GM19025 (cell line): Measurements from ENCODE around the gene PRKG1.
A peak's percentile ranks its signal among the peaks of the same experiment; 100 is the strongest.
"Not testable (repeated sequence)": the region's sequence is repeated elsewhere in the genome, so short reads cannot be mapped to it uniquely, and the experiment has no call there.

Source experiments
- ATAC-seq: cut with Tn5 transposase; IDR thresholded peaks from one replicate; pipeline ENCODE4 v1.9.1; 2021; ENCODE audit warnings: mild to moderate bottlenecking, low read depth, moderate library complexity; ENCODE audit not compliant: unreplicated experiment

The PRKG1 gene

GRCh38 chr10:51669041-51669440, 594.8 kb downstream of the PRKG1 start:
- ATAC-seq: no peak

- no peak for ATAC-seq
Measured at GRCh38 chr10:51672039-51672535, 597.8 kb downstream of the PRKG1 start.

GRCh38 chr10:51675088-51675487, 600.8 kb downstream of the PRKG1 start:
- ATAC-seq: no peak

- no peak for ATAC-seq
Measured at GRCh38 chr10:51679841-51680240, 605.6 kb downstream of the PRKG1 start.

GRCh38 chr10:51683031-51683691, 608.9 kb downstream of the PRKG1 start:
- no peak for ATAC-seq

GRCh38 chr10:51685768-51686167, 611.5 kb downstream of the PRKG1 start:
- no peak for ATAC-seq

- ATAC-seq: no peak
Measured at GRCh38 chr10:51687296-51687695, 613.0 kb downstream of the PRKG1 start.

GRCh38 chr10:51688826-51689225, 614.5 kb downstream of the PRKG1 start:
- not testable (repeated sequence) for ATAC-seq

GRCh38 chr10:51689536-51689935, 615.2 kb downstream of the PRKG1 start:
- no peak for ATAC-seq

- ATAC-seq: no peak
Measured at GRCh38 chr10:51691135-51691534, 616.8 kb downstream of the PRKG1 start.

- ATAC-seq: no peak
Measured at GRCh38 chr10:51694086-51694768, 619.9 kb downstream of the PRKG1 start.

- no peak for ATAC-seq
Measured at GRCh38 chr10:51696251-51696650, 622.0 kb downstream of the PRKG1 start.

- no peak for ATAC-seq
Measured at GRCh38 chr10:51698473-51699063, 624.3 kb downstream of the PRKG1 start.

GRCh38 chr10:51699145-51699474, 624.8 kb downstream of the PRKG1 start:
- ATAC-seq: peak; percentile 25

- peak; percentile 89 for ATAC-seq
Measured at GRCh38 chr10:51699475-51700227, 625.4 kb downstream of the PRKG1 start, which contains the start of gene CSTF2T. TSS of gene CSTF2T (minus strand) at chr10:51699595. CDS start at chr10:51699549, 46 bp downstream.

- no peak for ATAC-seq
Measured at GRCh38 chr10:51700228-51700817, 626.0 kb downstream of the PRKG1 start.

GRCh38 chr10:51705774-51706173, 631.5 kb downstream of the PRKG1 start:
- no peak for ATAC-seq

GRCh38 chr10:51706225-51706624, 631.9 kb downstream of the PRKG1 start:
- ATAC-seq: no peak

GRCh38 chr10:51707392-51707791, 633.1 kb downstream of the PRKG1 start:
- ATAC-seq: no peak

GRCh38 chr10:51707821-51708424, 633.6 kb downstream of the PRKG1 start:
- no peak for ATAC-seq
